ENCODE measurements around the gene RTN4IP1. TPM values are rescaled to one million over a fixed set of nuclear protein-coding genes. Genes with fewer than 3 reads are reported as not detected.

Gene RTN4IP1
- total RNA-seq, 1 experiment from 2014 or later, result 11.2 TPM

GRCh38 chr6:106659859-106660258 is 30.6 kb upstream of the RTN4IP1 start:
- Histone ChIP-seq H3K4me3 (ENCODE audit: low read depth, low read length) (no peak overlapping the region), H3K27me3 (replicated peaks; ENCODE audit: control insufficient read depth, insufficient read depth, low read length) (no peaks in the 10 kb centered on the region), H3K36me3 (ENCODE audit: control insufficient read depth, insufficient read depth, low read length) (no peaks in the 10 kb centered on the region), H3K9me3 (peaks cover 13% of the 10 kb centered on the region), H3K4me1 (no peaks in the 10 kb centered on the region)
- ChIA-PET POLR2A (no interaction called here), CTCF (no interaction called here)
- no peak overlapping the region for H3K27ac Mint-ChIP-seq (ENCODE audit: unreplicated experiment)
- no TSS peak for BruUV-seq (replicated peaks)
- H3K4me1 Mint-ChIP-seq (ENCODE audit: low read depth, unreplicated experiment), result no peaks in the 10 kb centered on the region
- TF ChIP-seq, protein P1, sequence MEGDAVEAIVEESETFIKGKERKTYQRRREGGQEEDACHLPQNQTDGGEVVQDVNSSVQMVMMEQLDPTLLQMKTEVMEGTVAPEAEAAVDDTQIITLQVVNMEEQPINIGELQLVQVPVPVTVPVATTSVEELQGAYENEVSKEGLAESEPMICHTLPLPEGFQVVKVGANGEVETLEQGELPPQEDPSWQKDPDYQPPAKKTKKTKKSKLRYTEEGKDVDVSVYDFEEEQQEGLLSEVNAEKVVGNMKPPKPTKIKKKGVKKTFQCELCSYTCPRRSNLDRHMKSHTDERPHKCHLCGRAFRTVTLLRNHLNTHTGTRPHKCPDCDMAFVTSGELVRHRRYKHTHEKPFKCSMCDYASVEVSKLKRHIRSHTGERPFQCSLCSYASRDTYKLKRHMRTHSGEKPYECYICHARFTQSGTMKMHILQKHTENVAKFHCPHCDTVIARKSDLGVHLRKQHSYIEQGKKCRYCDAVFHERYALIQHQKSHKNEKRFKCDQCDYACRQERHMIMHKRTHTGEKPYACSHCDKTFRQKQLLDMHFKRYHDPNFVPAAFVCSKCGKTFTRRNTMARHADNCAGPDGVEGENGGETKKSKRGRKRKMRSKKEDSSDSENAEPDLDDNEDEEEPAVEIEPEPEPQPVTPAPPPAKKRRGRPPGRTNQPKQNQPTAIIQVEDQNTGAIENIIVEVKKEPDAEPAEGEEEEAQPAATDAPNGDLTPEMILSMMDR (IDR thresholded peaks at IDR 0.05; ENCODE audit: insufficient read depth in 1 of 2, low read depth in 1 of 2, low read length in 1 of 2, severe bottlenecking in 1 of 2, unreplicated experiment in 1 of 2), result no peak
- intact Hi-C loops (cut with micrococcal nuclease; ENCODE audit: unreplicated experiment), result no loop called here
- no peak for DNase-seq
- peaks cover 57% of the 10 kb centered on the region for H3K36me3 Mint-ChIP-seq (ENCODE audit: insufficient read depth, unreplicated experiment)
- peaks cover 23% of the 10 kb centered on the region for H3K9me3 Mint-ChIP-seq (ENCODE audit: unreplicated experiment)
- no peaks in the 10 kb centered on the region for H3K27me3 Mint-ChIP-seq (ENCODE audit: insufficient read depth, unreplicated experiment)
- H3K4me3 Mint-ChIP-seq (ENCODE audit: unreplicated experiment), result no peak overlapping the region

- POLR2A ChIA-PET, result no interaction called here
- Histone ChIP-seq H3K36me3 (ENCODE audit: control insufficient read depth, insufficient read depth, low read length) (no peaks in the 10 kb centered on the region), H3K27me3 (replicated peaks; ENCODE audit: control insufficient read depth, insufficient read depth, low read length) (no peaks in the 10 kb centered on the region), H3K4me3 (ENCODE audit: low read depth, low read length) (no peak overlapping the region), H3K4me1 (no peaks in the 10 kb centered on the region), H3K9me3 (peaks cover 13% of the 10 kb centered on the region)
- no peak overlapping the region for H3K27ac Mint-ChIP-seq (ENCODE audit: unreplicated experiment)
- CTCF ChIA-PET, result no interaction called here
- peaks cover 23% of the 10 kb centered on the region for H3K9me3 Mint-ChIP-seq (ENCODE audit: unreplicated experiment)
- H3K4me1 Mint-ChIP-seq (ENCODE audit: low read depth, unreplicated experiment), result no peaks in the 10 kb centered on the region
- intact Hi-C loops (cut with micrococcal nuclease; ENCODE audit: unreplicated experiment), result no loop called here
- DNase-seq, result no peak
- TF ChIP-seq, protein P1 (IDR thresholded peaks at IDR 0.05; ENCODE audit: insufficient read depth in 1 of 2, low read depth in 1 of 2, low read length in 1 of 2, severe bottlenecking in 1 of 2, unreplicated experiment in 1 of 2), result no peak
- H3K36me3 Mint-ChIP-seq (ENCODE audit: insufficient read depth, unreplicated experiment), result peaks cover 61% of the 10 kb centered on the region
- no peak overlapping the region for H3K4me3 Mint-ChIP-seq (ENCODE audit: unreplicated experiment)
- H3K27me3 Mint-ChIP-seq (ENCODE audit: insufficient read depth, unreplicated experiment), result no peaks in the 10 kb centered on the region
- no TSS peak for BruUV-seq (replicated peaks)
These were observed 29.2 kb upstream of the RTN4IP1 start for GRCh38 chr6:106658469-106658868.

GRCh38 chr6:106648651-106649308 is 19.5 kb upstream of the RTN4IP1 start:
- CTCF ChIA-PET, result no interaction called here
- no peak overlapping the region for H3K4me3 ChIP-seq (ENCODE audit: low read depth, low read length)
- intact Hi-C loops (cut with micrococcal nuclease; ENCODE audit: unreplicated experiment), result no loop called here
- H3K36me3 Mint-ChIP-seq (ENCODE audit: insufficient read depth, unreplicated experiment), result peaks cover 36% of the 10 kb centered on the region
- H3K9me3 ChIP-seq, result no peaks in the 10 kb centered on the region
- BruUV-seq (replicated peaks), result no TSS peak
- H3K27me3 Mint-ChIP-seq (ENCODE audit: insufficient read depth, unreplicated experiment), result no peaks in the 10 kb centered on the region
- no peak overlapping the region for H3K4me3 Mint-ChIP-seq (ENCODE audit: unreplicated experiment)
- no peaks in the 10 kb centered on the region for H3K27me3 ChIP-seq (replicated peaks; ENCODE audit: control insufficient read depth, insufficient read depth, low read length)
- no peaks in the 10 kb centered on the region; the same call in 1 of the 2 replicates for H3K36me3 ChIP-seq (ENCODE audit: control insufficient read depth, insufficient read depth, low read length)
- no peak for DNase-seq
- no peaks in the 10 kb centered on the region for H3K4me1 ChIP-seq
- no peak overlapping the region for H3K27ac Mint-ChIP-seq (ENCODE audit: unreplicated experiment)
- POLR2A ChIA-PET, result no interaction called here
- TF ChIP-seq, protein P1 (IDR thresholded peaks at IDR 0.05; ENCODE audit: insufficient read depth in 1 of 2, low read depth in 1 of 2, low read length in 1 of 2, severe bottlenecking in 1 of 2, unreplicated experiment in 1 of 2), result no peak
- no peaks in the 10 kb centered on the region for H3K4me1 Mint-ChIP-seq (ENCODE audit: low read depth, unreplicated experiment)
- H3K9me3 Mint-ChIP-seq (ENCODE audit: unreplicated experiment), result no peaks in the 10 kb centered on the region
